ENCODE data around the gene APMAP. TPM values are rescaled to one million over a fixed set of nuclear protein-coding genes. Genes with fewer than 3 reads are reported as not detected.
"Not testable (repeated sequence)": the region's sequence is repeated elsewhere in the genome, so short reads cannot be mapped to it uniquely, and the experiment has no call there.

The APMAP gene
- total RNA-seq, 1 donor from 2014 or later: 29.7 TPM

DNA sequence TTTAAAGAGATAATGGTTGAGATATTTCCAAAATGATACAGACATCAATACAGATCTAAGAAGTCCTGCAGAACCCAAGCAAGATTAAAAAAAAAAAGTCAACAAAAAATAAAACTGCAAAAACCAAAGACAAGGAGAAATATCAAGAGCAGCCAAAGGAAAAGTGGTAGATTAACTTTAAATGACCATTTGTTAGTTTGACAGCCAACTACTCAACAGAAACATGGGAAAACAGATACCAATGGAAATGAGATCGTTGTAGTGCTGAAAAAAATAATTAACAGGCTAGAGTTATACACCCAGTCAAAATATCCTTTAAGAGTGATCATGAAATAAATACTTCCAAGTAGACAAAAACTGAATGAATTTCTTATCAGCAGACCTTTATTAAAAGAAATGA, 10.5 kb upstream of the APMAP start:
- DNase-seq (ENCODE audit: extremely low spot score in 2 of 2): no peak
- intact Hi-C loops (cut with DNase I): no loop called here
- Histone ChIP-seq H3K4me1 (peaks cover 19% of the 10 kb centered on the region), H3K4me3 (no peak overlapping the region), H3K27ac (no peak overlapping the region), H3K9me3 (no peaks in the 10 kb centered on the region), H3K27me3 (no peaks in the 10 kb centered on the region), H3K36me3 (peaks cover 0 to 15% of the 10 kb centered on the region in 2 donors)
- TF ChIP-seq, protein P1, sequence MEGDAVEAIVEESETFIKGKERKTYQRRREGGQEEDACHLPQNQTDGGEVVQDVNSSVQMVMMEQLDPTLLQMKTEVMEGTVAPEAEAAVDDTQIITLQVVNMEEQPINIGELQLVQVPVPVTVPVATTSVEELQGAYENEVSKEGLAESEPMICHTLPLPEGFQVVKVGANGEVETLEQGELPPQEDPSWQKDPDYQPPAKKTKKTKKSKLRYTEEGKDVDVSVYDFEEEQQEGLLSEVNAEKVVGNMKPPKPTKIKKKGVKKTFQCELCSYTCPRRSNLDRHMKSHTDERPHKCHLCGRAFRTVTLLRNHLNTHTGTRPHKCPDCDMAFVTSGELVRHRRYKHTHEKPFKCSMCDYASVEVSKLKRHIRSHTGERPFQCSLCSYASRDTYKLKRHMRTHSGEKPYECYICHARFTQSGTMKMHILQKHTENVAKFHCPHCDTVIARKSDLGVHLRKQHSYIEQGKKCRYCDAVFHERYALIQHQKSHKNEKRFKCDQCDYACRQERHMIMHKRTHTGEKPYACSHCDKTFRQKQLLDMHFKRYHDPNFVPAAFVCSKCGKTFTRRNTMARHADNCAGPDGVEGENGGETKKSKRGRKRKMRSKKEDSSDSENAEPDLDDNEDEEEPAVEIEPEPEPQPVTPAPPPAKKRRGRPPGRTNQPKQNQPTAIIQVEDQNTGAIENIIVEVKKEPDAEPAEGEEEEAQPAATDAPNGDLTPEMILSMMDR (IDR thresholded peaks at IDR 0.05): no peak
- no peak for TF ChIP-seq POLR2AphosphoS5 (IDR thresholded peaks at IDR 0.05; ENCODE audit: insufficient read depth in 1 of 2, low read depth in 1 of 2)

DNA sequence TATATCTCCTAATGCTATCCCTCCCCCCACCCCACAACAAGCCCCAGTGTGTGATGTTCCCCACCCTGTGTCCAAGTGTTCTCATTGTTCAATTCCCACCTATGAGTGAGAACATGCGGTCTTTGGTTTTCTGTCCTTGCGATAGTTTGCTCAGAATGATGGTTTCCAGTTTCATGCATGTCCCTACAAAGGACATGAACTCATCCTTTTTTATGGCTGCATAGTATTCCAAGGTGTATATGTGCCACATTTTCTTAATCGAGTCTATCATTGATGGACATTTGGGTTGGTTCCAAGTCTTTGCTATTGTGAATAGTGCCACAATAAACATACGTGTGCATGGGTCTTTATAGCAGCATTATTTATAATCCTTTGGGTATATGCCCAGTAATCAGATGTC, 8.8 kb upstream of the APMAP start:
- H3K27me3 ChIP-seq; H3K27ac ChIP-seq; H3K36me3 ChIP-seq; H3K4me3 ChIP-seq; intact Hi-C loops (cut with DNase I); DNase-seq (ENCODE audit: extremely low spot score in 2 of 2); H3K9me3 ChIP-seq: not testable (repeated sequence)
- H3K4me1 ChIP-seq: peaks cover 24% of the 10 kb centered on the region

DNA sequence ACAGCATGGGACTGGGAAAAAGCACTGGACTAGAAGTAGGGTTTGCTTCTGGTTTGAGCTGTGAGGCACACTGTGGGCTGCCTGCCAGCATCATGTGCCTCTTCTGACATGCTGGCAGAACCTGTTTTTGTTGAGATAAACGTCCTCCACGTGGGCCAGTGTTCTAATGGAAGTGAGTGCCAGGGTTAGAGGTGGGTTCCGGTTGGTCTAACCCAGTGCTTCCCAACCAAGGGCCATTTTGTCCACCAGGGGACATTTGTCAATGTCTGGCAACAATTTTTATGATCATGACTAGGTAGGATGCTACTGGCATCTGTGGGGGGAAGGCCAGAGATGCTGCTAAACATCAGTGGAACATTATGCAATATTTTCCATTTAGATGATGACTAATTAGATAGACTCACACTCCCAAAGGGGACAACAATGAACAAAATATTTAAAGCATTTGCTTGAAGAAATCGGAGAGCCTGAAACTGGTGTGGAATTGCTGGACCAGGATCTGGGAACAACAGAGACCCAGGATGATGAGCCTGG, 7.8 kb upstream of the APMAP start:
- H3K27me3 ChIP-seq: no peaks in the 10 kb centered on the region
- H3K9me3 ChIP-seq: no peaks in the 10 kb centered on the region
- no peaks in the 10 kb centered on the region for H3K36me3 ChIP-seq
- TF ChIP-seq, protein P1 (IDR thresholded peaks at IDR 0.05): no peak
- TF ChIP-seq POLR2AphosphoS5 (IDR thresholded peaks at IDR 0.05; ENCODE audit: insufficient read depth in 1 of 2, low read depth in 1 of 2): peak; percentile 38 to 76
- H3K27ac ChIP-seq: peak overlapping the region; percentile 23
- peaks cover 25% of the 10 kb centered on the region for H3K4me1 ChIP-seq
- H3K4me3 ChIP-seq: no peak overlapping the region
- intact Hi-C loops (cut with DNase I): no loop called here
- no peak for DNase-seq (ENCODE audit: extremely low spot score in 2 of 2)

DNA sequence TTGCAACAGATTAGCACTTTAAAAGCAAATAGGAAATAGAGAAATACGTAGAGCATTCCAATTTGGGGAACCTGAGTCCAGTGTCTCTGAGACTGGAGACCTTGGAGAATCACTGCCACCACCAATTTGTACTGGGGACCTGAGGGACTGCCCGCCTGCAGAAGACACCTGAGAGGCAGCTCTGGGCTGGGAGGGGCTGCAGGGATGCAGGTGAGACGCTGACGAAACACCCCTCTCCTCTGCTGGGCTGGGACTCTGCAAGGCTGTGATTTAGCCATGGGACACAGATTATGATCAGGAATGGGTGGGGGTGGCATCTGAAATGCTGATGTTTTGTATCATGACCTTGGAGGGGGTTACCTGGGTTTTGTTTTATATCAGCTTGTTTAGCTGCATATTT, 7.0 kb upstream of the APMAP start:
- DNase-seq (ENCODE audit: extremely low spot score in 2 of 2): no peak
- H3K4me3 ChIP-seq: no peak overlapping the region
- no peaks in the 10 kb centered on the region for H3K9me3 ChIP-seq
- no peaks in the 10 kb centered on the region for H3K27me3 ChIP-seq
- peaks cover 33% of the 10 kb centered on the region for H3K4me1 ChIP-seq
- no peak overlapping the region for H3K27ac ChIP-seq
- no peak for TF ChIP-seq POLR2A (IDR thresholded peaks at IDR 0.05)
- TF ChIP-seq, protein P1 (IDR thresholded peaks at IDR 0.05): no peak
- TF ChIP-seq POLR2AphosphoS5 (IDR thresholded peaks at IDR 0.05; ENCODE audit: insufficient read depth in 1 of 2, low read depth in 1 of 2): no peak
- H3K36me3 ChIP-seq: no peaks in the 10 kb centered on the region
- intact Hi-C loops (cut with DNase I): loop anchor here (10.0 kb wide), 1 partner anchor 395 kb away; the partner anchor contains the start of gene ABHD12

DNA sequence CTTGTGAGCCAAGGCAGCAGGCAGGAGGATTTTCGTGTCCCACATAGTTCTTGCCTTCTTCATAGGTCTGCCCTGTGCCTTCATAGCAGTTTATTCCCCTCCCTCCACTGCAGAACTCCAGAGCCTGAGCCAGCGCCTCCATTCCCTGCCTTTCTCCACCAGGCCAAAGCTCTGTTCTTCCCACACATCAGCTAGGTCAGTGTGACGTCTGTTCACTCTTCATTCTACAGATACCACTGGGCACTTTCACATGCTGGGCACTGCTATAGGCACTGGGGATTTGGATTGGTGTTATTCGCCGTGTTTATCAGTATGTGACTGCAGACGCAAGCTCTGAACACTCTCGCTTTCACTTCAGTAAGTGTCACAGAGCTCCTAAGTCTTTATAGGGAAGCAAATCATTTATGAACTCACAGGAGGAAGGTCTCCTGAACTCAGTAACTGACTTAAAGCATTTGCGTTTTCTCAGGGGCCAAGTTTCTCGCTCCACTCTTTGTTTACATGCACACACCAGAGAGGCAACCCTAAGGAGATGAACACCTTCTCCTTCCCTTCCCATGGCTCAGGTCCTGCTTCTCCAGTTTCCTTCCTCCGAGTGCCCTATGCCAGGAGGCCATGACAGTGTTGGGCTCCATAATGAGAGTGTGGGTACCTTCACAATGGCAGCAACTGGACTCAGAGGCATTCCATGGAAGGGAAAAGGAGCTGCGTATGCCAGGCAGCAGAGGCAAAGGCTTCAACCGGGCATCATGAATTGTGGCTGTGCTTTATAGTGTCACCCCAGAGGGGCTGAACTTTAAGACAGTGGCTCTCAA, 6.3 kb upstream of the APMAP start:
- intact Hi-C loops (cut with DNase I): loop anchor here (10.0 kb wide), 1 partner anchor 396 kb away; the partner anchor contains the start of gene ABHD12
- Histone ChIP-seq H3K4me3 (no peak overlapping the region), H3K9me3 (no peaks in the 10 kb centered on the region), H3K36me3 (no peaks in the 10 kb centered on the region), H3K27me3 (no peaks in the 10 kb centered on the region), H3K27ac (no peak overlapping the region), H3K4me1 (peaks cover 35% of the 10 kb centered on the region)
- TF ChIP-seq POLR2A (IDR thresholded peaks at IDR 0.05) (no peak), POLR2AphosphoS5 (IDR thresholded peaks at IDR 0.05; ENCODE audit: insufficient read depth in 1 of 2, low read depth in 1 of 2) (no peak)
- TF ChIP-seq, protein P1 (IDR thresholded peaks at IDR 0.05): no peak
- DNase-seq (ENCODE audit: extremely low spot score in 2 of 2): no peak
